K562 (cell line): ENCODE data around the gene UCKL1. TPM values are rescaled to one million over a fixed set of nuclear protein-coding genes. Genes with fewer than 3 reads are reported as not detected.
A peak's percentile ranks its signal among the peaks of the same experiment; 100 is the strongest.

ENCODE experiments used
- ATF1 ChIP-seq, 2 experiments: fragments of 450-650 bp in 1 of 2; IDR thresholded peaks; 2 replicates each; pipeline ENCODE4 v1.6.1; 2016; ENCODE audit warnings: missing compliant biosample characterization in 1 of 2, missing genetic modification characterization in 1 of 2
- CHCHD3 ChIP-seq: fragments of 250-450 bp; sonication (Bioruptor Pico); IDR thresholded peaks from 2 replicates; pipeline ENCODE4 v2.1.2; 2022; ENCODE audit warnings: mild to moderate bottlenecking
- ERF ChIP-seq: fragments of 450-650 bp; formaldehyde crosslinking; IDR thresholded peaks from 2 replicates; pipeline ENCODE4 v1.4.0; 2020; ENCODE audit warnings: mild to moderate bottlenecking, mixed read lengths
- MXD1 ChIP-seq: fragments of 250-450 bp; sonication (Bioruptor Pico); IDR thresholded peaks from 2 replicates; pipeline ENCODE4 v1.8.0; 2021; ENCODE audit warnings: borderline replicate concordance, mild to moderate bottlenecking, moderate library complexity; ENCODE audit not compliant: poor library complexity, severe bottlenecking
- NCOA1 ChIP-seq: fragments of 450-650 bp; IDR thresholded peaks from 2 replicates; pipeline ENCODE4 v1.6.1; 2016; ENCODE audit warnings: low read depth
- POLR3G ChIP-seq: IDR thresholded peaks from 2 replicates; pipeline ENCODE4 v1.6.1; 2011; ENCODE audit not compliant: insufficient read length, insufficient replicate concordance; ENCODE audit errors: extremely low read depth
- RB1 ChIP-seq: fragments of 450-650 bp; IDR thresholded peaks from 2 replicates; pipeline ENCODE4 v1.6.1; 2017; ENCODE audit warnings: low read depth, mild to moderate bottlenecking
- SIN3A ChIP-seq, 2 experiments: fragments of 150-350 bp in 1 of 2; IDR thresholded peaks; 2 replicates each; pipeline ENCODE4 v1.6.1; 2011 to 2016; ENCODE audit warnings: borderline replicate concordance in 2 of 2, low read depth in 2 of 2, low read length in 2 of 2, mild to moderate bottlenecking in 2 of 2, moderate library complexity in 2 of 2; ENCODE audit not compliant: control insufficient read depth in 1 of 2
- SIRT6 ChIP-seq: IDR thresholded peaks from one replicate; pipeline ENCODE4 v1.6.1; 2012; ENCODE audit warnings: low read depth, mild to moderate bottlenecking, control low read depth, inconsistent platforms, low read length, moderate library complexity
- THRA ChIP-seq: fragments of 450-650 bp; IDR thresholded peaks from 2 replicates; pipeline ENCODE4 v1.6.1; 2017; ENCODE audit warnings: mild to moderate bottlenecking, moderate library complexity
- XRCC3 ChIP-seq: fragments of 450-650 bp; IDR thresholded peaks from 2 replicates; pipeline ENCODE4 v1.6.1; 2017; ENCODE audit warnings: mild to moderate bottlenecking, moderate library complexity
- ZFP36 ChIP-seq: fragments of 150-350 bp; IDR thresholded peaks from 2 replicates; pipeline ENCODE4 v1.6.1; 2018; ENCODE audit warnings: low read length, low read depth; ENCODE audit not compliant: partially characterized antibody
- ZNF274 ChIP-seq: IDR thresholded peaks from 2 replicates; pipeline ENCODE4 v1.6.1; 2011; ENCODE audit warnings: low read depth, mild to moderate bottlenecking, low read length, moderate library complexity, borderline replicate concordance
- ZNF75A ChIP-seq: fragments of 450-650 bp; formaldehyde crosslinking; IDR thresholded peaks from 2 replicates; pipeline ENCODE4 v1.4.0; 2020; ENCODE audit warnings: mild to moderate bottlenecking
- ZNF79 ChIP-seq: fragments of 250-450 bp; sonication (Bioruptor Pico); IDR thresholded peaks from 2 replicates; pipeline ENCODE4 v1.4.0; 2020; ENCODE audit warnings: low read depth, mild to moderate bottlenecking, moderate library complexity
- polyA plus RNA-seq, 8 experiments: library from polyadenylated mRNA; depleted of rRNA in 4 of 8; stranded (reverse) in 5 of 8; unstranded in 3 of 8; fragments of >200 nt; fragmentation: Nextera tagmentation in 2 of 8; fragmentation: Illumina TruSeq in 1 of 8; extraction: Ambion mirVana in 2 of 8; extraction: Trizol in 1 of 8; gene quantifications; 2 replicates each; pipeline versions ENCODE4 v1.2.1 to v1.2.3, GENCODE V29; 2011 to 2014; ENCODE audit warnings: inconsistent platforms in 1 of 8, missing spikeins in 1 of 8
- total RNA-seq, 7 experiments: library from RNA; depleted of rRNA in 6 of 7; stranded (reverse); fragments of >200 nt in 6 of 7; fragmentation: Illumina TruSeq in 2 of 7; extraction: Trizol in 2 of 7; gene quantifications; 2 replicates each; pipeline versions ENCODE4 v1.2.1 to v1.2.3, GENCODE V29; 2011 to 2021; ENCODE audit warnings: low replicate concordance in 1 of 7
- TF ChIP-seq, protein P1 (sequence below): fragments of 250-450 bp; sonication (Bioruptor Pico); IDR thresholded peaks from 2 replicates; pipeline ENCODE4 v1.8.0; 2022; ENCODE audit warnings: inconsistent platforms
- TF ChIP-seq, protein P2 (sequence below): fragments of 450-650 bp; formaldehyde crosslinking; IDR thresholded peaks from 2 replicates; pipeline ENCODE4 v1.4.0; 2022; ENCODE audit warnings: missing genetic modification characterization
- TF ChIP-seq, protein P3 (sequence below): fragments of 450-650 bp; IDR thresholded peaks from 2 replicates; pipeline ENCODE4 v1.7.0; 2016; ENCODE audit warnings: borderline replicate concordance

UCKL1 gene
- total and polyA plus RNA-seq, 9 of the 15 experiments (the other 6 are each of a cell fraction or from before 2014, with no cell fraction given): 3.1 to 52.8 (median 24.2) TPM

- TF ChIP-seq SIN3A (IDR thresholded peaks at IDR 0.05; ENCODE audit: borderline replicate concordance in 2 of 2, control insufficient read depth in 1 of 2, low read depth in 2 of 2, low read length in 2 of 2): peak in 1 of 2 experiments; percentile 93; a peak in 2 of 4 replicates
- no peak for TF ChIP-seq CHCHD3 (CRISPR knock-in tag)
- TF ChIP-seq, protein P1, sequence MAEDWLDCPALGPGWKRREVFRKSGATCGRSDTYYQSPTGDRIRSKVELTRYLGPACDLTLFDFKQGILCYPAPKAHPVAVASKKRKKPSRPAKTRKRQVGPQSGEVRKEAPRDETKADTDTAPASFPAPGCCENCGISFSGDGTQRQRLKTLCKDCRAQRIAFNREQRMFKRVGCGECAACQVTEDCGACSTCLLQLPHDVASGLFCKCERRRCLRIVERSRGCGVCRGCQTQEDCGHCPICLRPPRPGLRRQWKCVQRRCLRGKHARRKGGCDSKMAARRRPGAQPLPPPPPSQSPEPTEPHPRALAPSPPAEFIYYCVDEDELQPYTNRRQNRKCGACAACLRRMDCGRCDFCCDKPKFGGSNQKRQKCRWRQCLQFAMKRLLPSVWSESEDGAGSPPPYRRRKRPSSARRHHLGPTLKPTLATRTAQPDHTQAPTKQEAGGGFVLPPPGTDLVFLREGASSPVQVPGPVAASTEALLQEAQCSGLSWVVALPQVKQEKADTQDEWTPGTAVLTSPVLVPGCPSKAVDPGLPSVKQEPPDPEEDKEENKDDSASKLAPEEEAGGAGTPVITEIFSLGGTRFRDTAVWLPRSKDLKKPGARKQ (CRISPR knock-in tag): no peak
- no peak for TF ChIP-seq SIRT6
- no peak for TF ChIP-seq NCOA1
- no peak for TF ChIP-seq ZNF79 (CRISPR knock-in tag)
- TF ChIP-seq ATF1 (CRISPR knock-in tag; IDR thresholded peaks at IDR 0.05): peak; percentile 85
- peak; percentile 99 for TF ChIP-seq ATF1 (tag; IDR thresholded peaks at IDR 0.05)
- peak; percentile 80 for TF ChIP-seq RB1
- peak; percentile 5 for TF ChIP-seq ZFP36
- TF ChIP-seq ZNF274: no peak
- TF ChIP-seq, protein P2, sequence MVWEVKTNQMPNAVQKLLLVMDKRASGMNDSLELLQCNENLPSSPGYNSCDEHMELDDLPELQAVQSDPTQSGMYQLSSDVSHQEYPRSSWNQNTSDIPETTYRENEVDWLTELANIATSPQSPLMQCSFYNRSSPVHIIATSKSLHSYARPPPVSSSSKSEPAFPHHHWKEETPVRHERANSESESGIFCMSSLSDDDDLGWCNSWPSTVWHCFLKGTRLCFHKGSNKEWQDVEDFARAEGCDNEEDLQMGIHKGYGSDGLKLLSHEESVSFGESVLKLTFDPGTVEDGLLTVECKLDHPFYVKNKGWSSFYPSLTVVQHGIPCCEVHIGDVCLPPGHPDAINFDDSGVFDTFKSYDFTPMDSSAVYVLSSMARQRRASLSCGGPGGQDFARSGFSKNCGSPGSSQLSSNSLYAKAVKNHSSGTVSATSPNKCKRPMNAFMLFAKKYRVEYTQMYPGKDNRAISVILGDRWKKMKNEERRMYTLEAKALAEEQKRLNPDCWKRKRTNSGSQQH (CRISPR knock-in tag): no peak
- no peak for TF ChIP-seq THRA
- TF ChIP-seq, protein P3, sequence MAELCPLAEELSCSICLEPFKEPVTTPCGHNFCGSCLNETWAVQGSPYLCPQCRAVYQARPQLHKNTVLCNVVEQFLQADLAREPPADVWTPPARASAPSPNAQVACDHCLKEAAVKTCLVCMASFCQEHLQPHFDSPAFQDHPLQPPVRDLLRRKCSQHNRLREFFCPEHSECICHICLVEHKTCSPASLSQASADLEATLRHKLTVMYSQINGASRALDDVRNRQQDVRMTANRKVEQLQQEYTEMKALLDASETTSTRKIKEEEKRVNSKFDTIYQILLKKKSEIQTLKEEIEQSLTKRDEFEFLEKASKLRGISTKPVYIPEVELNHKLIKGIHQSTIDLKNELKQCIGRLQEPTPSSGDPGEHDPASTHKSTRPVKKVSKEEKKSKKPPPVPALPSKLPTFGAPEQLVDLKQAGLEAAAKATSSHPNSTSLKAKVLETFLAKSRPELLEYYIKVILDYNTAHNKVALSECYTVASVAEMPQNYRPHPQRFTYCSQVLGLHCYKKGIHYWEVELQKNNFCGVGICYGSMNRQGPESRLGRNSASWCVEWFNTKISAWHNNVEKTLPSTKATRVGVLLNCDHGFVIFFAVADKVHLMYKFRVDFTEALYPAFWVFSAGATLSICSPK: no peak
- no peak for TF ChIP-seq MXD1 (CRISPR knock-in tag)
- TF ChIP-seq POLR3G: no peak
- TF ChIP-seq ZNF75A: no peak
- no peak for TF ChIP-seq ERF (CRISPR knock-in tag)
- no peak for TF ChIP-seq XRCC3
Observed at GRCh38 chr20:63980806-63981728, 24.9 kb upstream of the UCKL1 start, which contains the start of gene PRPF6 (continued).
